GM21390 (cell line): ENCODE results near the gene ALDH4A1.

Experiments used
- ATAC-seq: cut with Tn5 transposase; IDR thresholded peaks from one replicate; pipeline ENCODE4 v1.9.1; 2021; ENCODE audit not compliant: unreplicated experiment

The ALDH4A1 gene

DNA sequence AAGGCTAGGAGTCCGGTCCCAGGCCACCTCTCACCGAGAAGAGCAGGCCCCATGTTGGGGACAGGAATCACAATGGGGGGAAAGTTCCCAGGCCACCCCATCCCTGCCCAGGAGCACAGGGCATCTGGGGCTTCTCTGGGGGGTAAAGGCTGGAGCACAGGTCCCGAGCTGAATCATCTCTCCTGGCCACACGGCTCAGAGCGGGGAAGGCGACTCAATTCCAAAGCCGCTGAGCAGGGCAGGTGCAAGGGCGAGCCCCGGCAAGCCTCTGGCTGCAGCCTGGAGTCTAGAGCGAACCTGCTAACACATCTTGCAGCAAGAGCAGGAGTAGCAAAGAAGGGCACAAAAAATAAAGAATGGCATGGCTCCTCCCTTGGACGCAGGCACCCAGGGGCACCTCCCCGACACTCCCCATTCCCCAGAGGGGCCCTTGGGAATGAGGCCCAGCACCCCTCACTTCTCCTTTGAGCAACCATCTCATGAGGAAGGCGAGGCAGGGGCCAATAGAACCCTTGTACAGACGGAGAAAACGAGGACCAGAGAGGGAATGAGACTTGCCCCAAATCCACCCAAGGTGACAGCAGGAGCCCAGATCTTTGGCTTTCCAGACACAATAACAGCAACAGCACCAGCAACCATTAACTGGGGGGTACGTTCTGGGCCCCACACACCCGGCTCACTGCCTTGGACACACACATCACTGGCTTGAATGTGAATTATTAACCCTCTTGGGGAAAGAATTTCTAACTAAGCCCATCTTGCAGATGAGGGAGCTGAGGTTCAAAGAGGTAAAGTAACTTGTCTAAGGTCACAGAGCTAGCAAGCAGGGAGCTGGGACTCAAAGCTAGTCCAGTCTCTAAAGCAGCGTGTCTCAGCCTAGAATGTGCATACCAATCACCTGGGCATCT lies 20.7 kb upstream of the ALDH4A1 start:
- ATAC-seq: no peak

- no peak for ATAC-seq
Observed at GRCh38 chr1:18922319-18922726, 20.0 kb upstream of the ALDH4A1 start.

DNA sequence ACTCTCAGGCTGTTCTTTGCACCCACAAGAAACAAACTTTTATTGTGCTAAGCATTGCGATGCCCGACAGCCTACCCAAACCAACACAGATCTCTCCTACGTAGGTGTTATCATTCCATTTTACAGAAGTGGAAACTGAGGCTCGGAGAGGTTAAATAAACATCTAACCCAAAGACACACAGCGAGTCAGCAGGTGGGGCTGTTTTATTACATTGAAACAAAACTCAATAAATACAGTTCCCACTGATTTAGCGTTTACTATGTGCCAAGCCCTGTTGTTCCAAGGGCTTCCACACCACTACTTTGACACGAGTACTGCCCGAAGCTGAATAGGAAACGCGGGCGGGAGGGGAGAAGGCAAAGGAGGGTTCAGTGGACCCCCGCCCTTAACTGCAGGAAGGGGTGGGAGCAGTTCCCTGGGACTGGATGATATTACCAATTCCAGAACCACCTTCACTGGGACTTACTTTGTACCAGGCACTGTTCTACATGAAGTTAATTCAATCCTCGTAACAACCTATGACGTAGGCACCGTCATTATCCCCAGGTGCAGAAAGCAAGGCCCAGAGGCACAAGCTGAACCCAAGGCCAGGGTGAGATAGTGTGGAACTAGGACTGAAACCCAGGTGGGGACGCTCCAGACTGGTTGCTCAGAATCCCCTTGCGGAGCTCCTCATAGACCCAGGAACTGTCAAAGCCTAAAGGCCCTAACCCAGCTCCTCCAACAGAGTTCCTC lies 19.3 kb upstream of the ALDH4A1 start:
- ATAC-seq: no peak

DNA sequence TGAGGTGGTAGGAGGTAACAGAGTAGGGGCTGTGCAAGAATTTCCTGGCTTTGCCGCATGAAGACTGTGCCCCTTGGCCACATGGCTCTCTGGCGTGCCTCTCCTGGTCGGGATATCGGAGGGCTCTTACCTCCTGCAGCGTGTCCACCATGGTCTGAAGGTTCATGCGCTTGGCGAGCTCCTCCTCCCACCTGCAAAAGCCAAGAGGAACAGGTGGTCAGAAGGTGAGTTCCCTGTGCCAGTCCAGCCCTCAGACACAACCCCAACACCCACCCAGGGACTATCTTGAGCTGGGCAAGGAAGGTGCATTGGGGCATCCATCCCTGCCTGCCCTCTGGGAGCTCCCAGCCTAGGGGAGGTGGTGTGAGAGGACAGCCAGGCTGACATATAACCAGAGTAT lies 18.6 kb upstream of the ALDH4A1 start:
- ATAC-seq: no peak

GRCh38 chr1:18919956-18920355 lies 17.6 kb upstream of the ALDH4A1 start:
- no peak for ATAC-seq

GRCh38 chr1:18919197-18919905 lies 17.0 kb upstream of the ALDH4A1 start:
- ATAC-seq: no peak

- no peak for ATAC-seq
Observed at GRCh38 chr1:18918417-18918816, 16.1 kb upstream of the ALDH4A1 start.

DNA sequence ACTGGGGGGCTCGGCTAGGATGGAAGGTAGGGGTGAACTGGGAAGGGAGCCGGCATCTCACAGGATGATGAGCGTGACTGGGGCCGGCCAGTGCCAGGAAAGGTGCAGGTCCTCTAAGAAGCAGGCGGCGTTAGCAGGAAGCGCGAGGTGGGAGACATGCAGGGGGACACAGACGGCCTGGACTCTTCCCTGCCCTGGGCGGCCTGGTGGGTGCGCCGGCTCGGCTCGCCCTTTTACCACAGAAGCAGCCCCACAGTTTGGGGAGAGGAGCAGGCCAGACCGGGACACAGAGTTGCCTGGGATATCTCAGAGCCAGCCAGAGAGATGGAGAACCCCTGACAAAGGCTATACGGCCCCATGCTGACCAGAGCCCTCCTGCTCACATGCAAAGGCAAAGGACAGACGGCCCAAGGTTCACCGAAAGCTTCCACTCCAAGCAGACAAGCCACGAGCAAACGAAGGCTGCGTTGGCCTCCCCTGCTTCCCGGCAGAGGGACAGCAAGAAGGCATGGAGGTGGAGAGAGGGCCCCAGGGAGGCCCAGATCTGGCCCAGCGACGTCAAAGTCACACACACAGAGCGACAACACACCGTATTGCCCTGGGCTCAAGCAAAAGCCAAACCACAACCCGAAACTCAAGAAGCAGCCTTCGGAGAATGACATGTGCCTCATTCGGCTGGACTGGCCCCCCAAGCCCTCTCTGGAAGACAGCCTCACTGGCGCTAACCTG lies 14.9 kb upstream of the ALDH4A1 start:
- no peak for ATAC-seq

- ATAC-seq: no peak
Observed at GRCh38 chr1:18915341-18915740, 13.0 kb upstream of the ALDH4A1 start.

DNA sequence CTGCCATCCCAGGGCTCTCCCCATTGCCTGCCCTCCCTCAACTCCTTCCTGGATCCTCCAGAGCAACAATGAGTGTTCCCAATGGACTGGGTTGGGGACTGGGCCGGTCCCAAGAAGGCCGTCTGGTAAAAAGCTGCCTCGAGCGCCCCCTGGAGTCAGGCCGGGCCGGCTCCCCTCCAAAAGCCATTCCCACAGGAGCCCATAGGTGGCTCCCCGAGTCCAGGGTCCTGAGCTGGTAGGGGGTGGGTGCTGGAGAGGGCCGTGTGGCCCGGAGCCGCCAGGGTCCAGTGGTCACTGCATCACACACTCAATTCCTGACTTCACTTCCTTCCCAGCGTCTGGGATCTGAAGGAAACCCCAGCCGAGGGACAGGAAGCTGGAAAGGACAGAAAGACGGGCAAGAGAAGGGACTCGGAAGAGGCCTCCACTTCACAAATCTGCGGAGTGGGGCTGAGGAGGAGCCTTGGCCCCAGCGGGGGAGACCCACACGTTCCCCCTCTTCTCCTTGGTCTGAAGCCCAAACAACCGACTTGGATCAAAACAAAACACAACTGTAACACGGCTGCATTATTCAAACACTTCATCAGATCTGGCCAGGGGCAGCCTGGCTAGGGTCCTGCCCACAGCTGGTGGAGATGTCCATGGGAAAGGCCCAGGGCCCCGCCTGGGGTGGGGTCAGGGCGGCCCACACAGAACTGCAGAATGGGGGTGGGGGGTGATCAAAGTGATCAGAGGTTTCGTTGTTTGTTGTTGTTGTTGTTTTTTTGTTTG lies 10.9 kb upstream of the ALDH4A1 start:
- ATAC-seq: no peak

DNA sequence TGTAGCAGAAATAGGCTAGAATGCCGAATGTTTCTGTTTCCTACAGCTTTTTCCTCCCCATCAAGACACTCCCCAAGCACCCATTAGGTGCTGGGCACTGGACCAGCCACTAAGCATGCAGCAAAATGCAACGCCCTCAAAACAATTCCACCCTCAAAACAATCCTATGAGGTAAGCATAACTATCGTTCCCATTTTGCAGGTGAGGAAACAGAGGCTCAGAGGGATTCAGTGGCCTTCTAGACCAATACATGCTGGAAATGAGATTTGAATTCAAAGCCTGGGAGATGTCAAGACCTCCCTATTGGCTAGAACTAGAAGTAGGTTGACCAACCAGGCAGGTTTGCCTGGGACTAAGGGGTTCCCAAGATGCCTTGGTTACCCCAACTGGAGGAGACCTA lies 10.2 kb upstream of the ALDH4A1 start:
- no peak for ATAC-seq

DNA sequence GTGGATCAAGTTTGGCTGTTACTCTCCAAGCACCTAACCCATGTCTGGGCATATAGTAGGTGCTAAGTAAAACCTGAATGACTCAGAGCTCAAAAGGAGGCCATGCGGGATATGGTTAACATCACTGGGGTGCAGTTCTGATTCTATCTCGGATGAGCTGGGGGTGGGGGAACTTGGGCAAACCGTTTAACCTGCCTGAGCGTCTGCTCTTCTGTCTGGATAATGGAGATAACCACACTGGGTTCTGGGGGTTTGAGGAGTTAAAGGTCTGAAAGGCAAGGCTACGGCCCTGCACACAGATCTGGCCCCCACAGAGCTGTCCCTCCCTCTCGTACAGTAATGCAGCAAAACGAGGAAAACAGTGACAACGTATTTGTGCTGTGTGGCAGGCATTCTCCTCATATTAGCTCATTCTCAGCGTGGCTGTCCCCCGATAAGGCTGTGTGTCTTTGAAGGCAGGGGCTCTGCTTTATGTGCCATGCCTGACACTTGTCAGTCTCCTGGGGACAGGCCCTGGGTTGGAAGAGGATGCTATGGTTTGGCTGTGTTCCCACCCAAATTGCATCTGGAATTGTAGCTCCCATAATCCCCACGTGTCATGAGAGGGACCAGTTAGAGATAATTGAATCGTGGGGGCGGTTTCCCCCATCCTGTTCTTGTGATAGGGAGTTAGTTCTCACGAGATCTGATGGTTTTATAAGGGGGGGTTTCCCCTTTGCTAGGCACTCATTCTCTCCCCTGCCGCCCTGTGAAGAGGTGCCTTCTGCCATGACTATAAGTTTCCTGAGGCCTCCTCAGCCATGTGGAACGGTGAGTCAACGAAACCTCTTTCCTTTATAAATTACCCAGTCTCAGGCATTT lies 6.8 kb upstream of the ALDH4A1 start:
- ATAC-seq: no peak

- no peak for ATAC-seq
Observed at GRCh38 chr1:18907917-18908845, 5.8 kb upstream of the ALDH4A1 start.

GRCh38 chr1:18907021-18907916 lies 4.9 kb upstream of the ALDH4A1 start:
- no peak for ATAC-seq

GRCh38 chr1:18903291-18903756 lies 969 bp upstream of the ALDH4A1 start:
- no peak for ATAC-seq

DNA sequence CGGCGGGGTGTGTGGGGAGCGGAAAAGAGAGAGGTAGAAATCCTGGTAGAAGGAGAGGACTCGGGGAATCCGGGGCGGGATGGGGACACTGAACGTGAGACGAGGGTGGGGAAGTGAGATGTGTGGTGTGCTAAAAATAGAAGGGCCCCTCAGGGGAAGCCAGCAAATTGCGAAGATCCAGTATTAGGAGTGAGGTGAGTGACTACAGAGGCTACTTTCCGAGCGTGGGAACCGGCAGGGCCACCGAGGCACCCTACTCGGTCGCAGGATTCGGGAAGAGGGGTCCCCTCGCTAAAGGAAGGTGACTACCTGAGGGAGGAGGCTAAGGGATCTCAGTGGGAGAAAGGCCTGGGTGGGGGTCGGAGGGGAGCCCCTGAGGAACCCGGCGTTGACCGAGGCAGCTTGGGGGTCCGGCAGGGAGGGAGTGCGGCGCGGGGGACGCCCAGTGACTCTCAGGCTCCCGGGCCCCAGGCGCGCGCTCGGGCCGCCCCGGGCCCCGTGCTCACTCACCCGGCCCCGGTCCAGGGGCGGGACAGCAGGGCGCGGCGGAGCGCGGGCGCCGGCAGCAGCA lies 318 bp downstream of the ALDH4A1 start:
- ATAC-seq: no peak
